Nephron (organoid): ENCODE results near the gene BRD1.

Experiments used
- H3K27ac Mint-ChIP-seq, 3 experiments: 2 replicates each; pipeline ENCODE4 v1.8.0; 2020; ENCODE audit warnings: mixed read lengths in 3 of 3, mild to moderate bottlenecking in 2 of 3, moderate library complexity in 1 of 3
- H3K27me3 Mint-ChIP-seq: 2 replicates; pipeline ENCODE4 v1.8.0; 2021; ENCODE audit warnings: low read depth, mild to moderate bottlenecking, moderate library complexity, mixed read lengths
- H3K36me3 Mint-ChIP-seq: 2 replicates; pipeline ENCODE4 v1.8.0; 2020; ENCODE audit warnings: low read depth, mixed read lengths
- H3K4me1 Mint-ChIP-seq: 2 replicates; pipeline ENCODE4 v1.8.0; 2020; ENCODE audit warnings: mixed read lengths
- H3K4me3 Mint-ChIP-seq, 3 experiments: 2 replicates each; pipeline ENCODE4 v1.8.0; 2020; ENCODE audit warnings: mild to moderate bottlenecking in 3 of 3, mixed read lengths in 3 of 3, moderate library complexity in 2 of 3
- H3K9me3 Mint-ChIP-seq: 2 replicates; pipeline ENCODE4 v1.8.0; 2020; ENCODE audit warnings: mixed read lengths
- TF ChIP-seq, protein P1 (sequence below), 3 experiments: fragments of 200-600 bp; sonication (generic); IDR thresholded peaks; one replicate each; pipeline ENCODE4 v1.5.0; 2021; ENCODE audit warnings: antibody characterized with exemption in 3 of 3; ENCODE audit not compliant: unreplicated experiment in 3 of 3

The BRD1 gene

GRCh38 chr22:49725516-49725915 is 102.2 kb downstream of the BRD1 start:
- H3K9me3 Mint-ChIP-seq = no peaks in the 10 kb centered on the region
- peaks cover 95% of the 10 kb centered on the region for H3K27me3 Mint-ChIP-seq
- TF ChIP-seq, protein P1, sequence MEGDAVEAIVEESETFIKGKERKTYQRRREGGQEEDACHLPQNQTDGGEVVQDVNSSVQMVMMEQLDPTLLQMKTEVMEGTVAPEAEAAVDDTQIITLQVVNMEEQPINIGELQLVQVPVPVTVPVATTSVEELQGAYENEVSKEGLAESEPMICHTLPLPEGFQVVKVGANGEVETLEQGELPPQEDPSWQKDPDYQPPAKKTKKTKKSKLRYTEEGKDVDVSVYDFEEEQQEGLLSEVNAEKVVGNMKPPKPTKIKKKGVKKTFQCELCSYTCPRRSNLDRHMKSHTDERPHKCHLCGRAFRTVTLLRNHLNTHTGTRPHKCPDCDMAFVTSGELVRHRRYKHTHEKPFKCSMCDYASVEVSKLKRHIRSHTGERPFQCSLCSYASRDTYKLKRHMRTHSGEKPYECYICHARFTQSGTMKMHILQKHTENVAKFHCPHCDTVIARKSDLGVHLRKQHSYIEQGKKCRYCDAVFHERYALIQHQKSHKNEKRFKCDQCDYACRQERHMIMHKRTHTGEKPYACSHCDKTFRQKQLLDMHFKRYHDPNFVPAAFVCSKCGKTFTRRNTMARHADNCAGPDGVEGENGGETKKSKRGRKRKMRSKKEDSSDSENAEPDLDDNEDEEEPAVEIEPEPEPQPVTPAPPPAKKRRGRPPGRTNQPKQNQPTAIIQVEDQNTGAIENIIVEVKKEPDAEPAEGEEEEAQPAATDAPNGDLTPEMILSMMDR (IDR thresholded peaks at IDR 0.05; ENCODE audit: unreplicated experiment in 3 of 3) = no peak
- H3K27ac Mint-ChIP-seq = no peak overlapping the region
- no peaks in the 10 kb centered on the region for H3K4me1 Mint-ChIP-seq
- no peak overlapping the region for H3K4me3 Mint-ChIP-seq
- no peaks in the 10 kb centered on the region for H3K36me3 Mint-ChIP-seq

DNA sequence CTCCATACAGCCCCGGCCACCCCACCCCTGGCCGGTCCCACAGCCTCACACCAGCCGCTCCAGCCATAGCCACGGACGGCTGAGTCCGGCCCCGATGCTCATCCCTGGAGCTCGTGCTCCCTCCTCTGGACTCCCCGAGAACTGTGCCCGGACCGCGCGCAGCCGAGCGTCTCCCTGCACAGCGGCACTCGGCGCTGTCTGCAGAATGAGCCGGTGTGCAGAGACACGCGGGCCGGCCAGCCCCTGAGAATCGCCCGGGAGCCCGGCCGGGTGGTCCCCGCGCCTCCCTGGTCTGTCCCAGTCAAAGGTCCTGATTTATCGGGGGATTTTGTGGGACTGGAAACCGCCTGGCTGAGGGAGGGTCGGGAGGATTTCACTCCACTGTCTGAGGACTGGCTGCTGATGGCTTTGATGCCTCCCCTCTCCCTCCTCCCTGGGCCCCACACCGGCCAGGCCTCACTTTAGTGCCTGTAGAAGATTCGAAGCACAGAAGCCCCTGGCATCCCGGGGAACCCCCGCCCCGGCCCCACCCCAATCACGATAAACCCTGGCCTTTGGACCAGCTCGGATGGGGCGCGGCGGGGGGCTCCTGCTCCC is 102.7 kb downstream of the BRD1 start:
- Mint-ChIP-seq H3K27me3 (peaks cover 93% of the 10 kb centered on the region), H3K9me3 (no peaks in the 10 kb centered on the region), H3K4me1 (no peaks in the 10 kb centered on the region), H3K27ac (no peak overlapping the region), H3K36me3 (no peaks in the 10 kb centered on the region), H3K4me3 (no peak overlapping the region)
- TF ChIP-seq, protein P1 (IDR thresholded peaks at IDR 0.05; ENCODE audit: unreplicated experiment in 3 of 3) = peak; percentile 78 to 91 (median 80)

DNA sequence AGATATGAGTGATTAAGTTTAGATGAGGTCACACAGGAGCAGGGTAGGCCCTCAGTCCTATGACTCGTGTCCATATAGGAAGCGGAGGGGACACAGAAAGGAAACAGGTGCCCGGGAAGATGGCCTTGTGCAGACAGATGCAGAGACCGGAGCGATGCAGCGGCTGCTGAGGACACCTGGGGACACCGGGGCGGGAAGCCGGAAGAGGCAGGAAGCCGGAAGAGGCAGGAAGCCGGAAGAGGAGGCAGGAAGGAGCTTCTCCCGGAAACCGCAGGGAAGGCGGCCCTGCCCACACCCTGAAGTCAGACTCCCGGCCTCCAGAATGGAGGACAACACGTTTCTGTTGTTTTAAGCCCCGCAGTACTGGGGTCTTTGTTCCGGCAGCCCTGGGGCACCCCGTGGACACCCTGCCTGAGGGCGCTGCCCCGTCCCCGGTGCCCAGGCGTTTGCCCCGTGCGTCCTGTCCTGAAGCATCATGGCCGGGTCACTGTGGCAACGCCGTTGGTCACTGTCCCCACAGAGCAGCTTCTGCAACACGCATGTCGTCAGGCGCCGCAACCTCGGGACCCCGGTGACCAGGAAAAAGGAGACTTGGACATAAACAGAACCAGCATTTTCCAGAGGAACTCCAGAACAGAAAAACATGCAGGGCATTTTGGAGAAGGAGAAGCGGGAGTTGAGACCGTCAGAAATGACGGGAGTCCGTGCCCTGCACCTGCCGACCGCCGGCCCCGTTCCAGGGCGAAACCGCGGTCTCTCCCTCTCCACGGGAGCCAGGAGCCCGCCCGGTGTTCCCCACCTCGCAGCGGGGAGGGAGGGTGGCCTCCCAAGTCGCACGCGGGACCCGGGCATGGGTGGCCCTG is 103.4 kb downstream of the BRD1 start:
- peak overlapping the region; percentile 45 to 74 (median 52) for H3K4me3 Mint-ChIP-seq
- H3K9me3 Mint-ChIP-seq = no peaks in the 10 kb centered on the region
- no peaks in the 10 kb centered on the region for H3K4me1 Mint-ChIP-seq
- peaks cover 96% of the 10 kb centered on the region for H3K27me3 Mint-ChIP-seq
- H3K27ac Mint-ChIP-seq = no peak overlapping the region
- TF ChIP-seq, protein P1 (IDR thresholded peaks at IDR 0.05; ENCODE audit: unreplicated experiment in 3 of 3) = no peak
- no peaks in the 10 kb centered on the region for H3K36me3 Mint-ChIP-seq

DNA sequence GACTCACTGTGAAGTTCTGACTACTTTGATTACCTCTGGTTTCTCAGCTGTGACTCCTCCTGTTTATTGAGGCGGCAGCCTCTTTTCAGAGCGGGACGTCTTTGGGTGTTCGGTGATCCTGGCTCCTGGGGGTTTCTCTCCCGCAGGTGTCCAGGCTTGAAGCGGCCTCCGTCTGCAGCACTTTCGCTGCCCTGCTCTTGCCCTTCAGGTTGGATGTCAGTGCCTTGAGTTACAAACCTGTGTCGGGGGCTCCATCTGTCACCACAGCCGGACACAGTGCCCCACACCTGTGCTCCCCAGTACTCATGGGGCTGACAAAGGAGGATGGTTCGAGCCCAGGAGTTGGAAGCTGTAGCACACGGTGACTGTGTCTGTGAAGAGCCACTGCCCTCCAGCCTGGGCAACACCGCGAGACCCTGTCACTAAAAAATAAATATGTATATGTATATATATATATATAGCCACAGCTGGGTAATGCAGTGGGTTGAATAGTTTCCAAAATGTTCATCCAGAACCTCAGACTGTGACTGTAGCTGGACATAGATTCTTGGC is 104.1 kb downstream of the BRD1 start:
- Mint-ChIP-seq H3K4me1 (no peaks in the 10 kb centered on the region), H3K27me3 (peaks cover 93% of the 10 kb centered on the region), H3K36me3 (no peaks in the 10 kb centered on the region), H3K4me3 (peak overlapping the region; percentile 45 to 74 (median 52)), H3K27ac (no peak overlapping the region), H3K9me3 (no peaks in the 10 kb centered on the region)
- TF ChIP-seq, protein P1 (IDR thresholded peaks at IDR 0.05; ENCODE audit: unreplicated experiment in 3 of 3) = no peak
